IPS-20b (cell line): Measurements from ENCODE around the gene SSPN.

ENCODE experiments used
- H3K27ac ChIP-seq: one replicate; pipeline ENCODE4 v1.5.1; 2013; ENCODE audit warnings: low read length
- H3K27me3 ChIP-seq: 2 replicates; pipeline ENCODE4 v1.6.1; 2013; ENCODE audit warnings: mild to moderate bottlenecking, low read length, inconsistent platforms; ENCODE audit not compliant: insufficient read depth
- H3K36me3 ChIP-seq: 2 replicates; pipeline ENCODE4 v1.6.1; 2013; ENCODE audit warnings: low read depth, mild to moderate bottlenecking, inconsistent platforms, low read length, moderate library complexity; ENCODE audit not compliant: insufficient read depth
- H3K4me1 ChIP-seq: 2 replicates; pipeline ENCODE4 v1.6.1; 2013; ENCODE audit warnings: mild to moderate bottlenecking, control low read depth, inconsistent platforms, low read length, moderate library complexity; ENCODE audit not compliant: insufficient read depth
- H3K4me3 ChIP-seq: 2 replicates; pipeline ENCODE4 v1.5.1; 2013; ENCODE audit warnings: mild to moderate bottlenecking, low read length, inconsistent platforms
- H3K9ac ChIP-seq: 2 replicates; pipeline ENCODE4 v1.6.1; 2013; ENCODE audit warnings: low read depth, mild to moderate bottlenecking, inconsistent platforms, low read length, moderate library complexity
- H3K9me3 ChIP-seq: 2 replicates; pipeline ENCODE4 v1.6.1; 2013; ENCODE audit warnings: mild to moderate bottlenecking, low read depth, low read length, inconsistent platforms; ENCODE audit not compliant: insufficient read depth

Gene SSPN

GRCh38 chr12:26298785-26299621 lies 103.6 kb downstream of the SSPN start:
- H3K4me3 ChIP-seq = no peak overlapping the region
- H3K27me3 ChIP-seq = no peaks in the 10 kb centered on the region
- H3K36me3 ChIP-seq = no peaks in the 10 kb centered on the region
- no peaks in the 10 kb centered on the region for H3K9me3 ChIP-seq
- no peak overlapping the region for H3K9ac ChIP-seq
- no peak overlapping the region for H3K27ac ChIP-seq
- no peaks in the 10 kb centered on the region for H3K4me1 ChIP-seq

DNA sequence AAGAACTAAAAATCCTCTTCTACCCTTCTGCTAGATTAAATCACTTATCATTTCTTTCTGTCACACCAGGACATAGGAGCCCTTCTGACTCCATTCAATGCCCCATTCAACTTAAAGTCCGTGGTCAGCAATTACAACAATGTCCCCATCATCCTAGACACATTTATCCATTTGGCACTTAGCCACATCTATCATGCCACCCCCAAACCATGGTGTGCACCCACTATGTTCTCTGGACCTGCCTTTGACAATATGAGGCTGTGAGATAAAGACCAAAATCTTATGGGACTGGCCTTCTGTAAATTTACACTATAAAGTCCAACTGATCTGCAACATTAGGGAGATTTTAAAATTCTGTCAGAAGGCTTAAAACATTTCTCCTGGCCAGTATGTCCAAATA lies 104.4 kb downstream of the SSPN start:
- H3K4me1 ChIP-seq = no peaks in the 10 kb centered on the region
- H3K36me3 ChIP-seq = no peaks in the 10 kb centered on the region
- no peak overlapping the region for H3K27ac ChIP-seq
- no peaks in the 10 kb centered on the region for H3K27me3 ChIP-seq
- H3K4me3 ChIP-seq = no peak overlapping the region
- H3K9ac ChIP-seq = no peak overlapping the region
- H3K9me3 ChIP-seq = no peaks in the 10 kb centered on the region
